GM19099 (cell line): ENCODE measurements around the gene PYGM.
A peak's percentile ranks its signal among the peaks of the same experiment; 100 is the strongest.

ENCODE experiments used
- POLR2A ChIP-seq: IDR thresholded peaks from 3 replicates; pipeline ENCODE4 v1.6.1; 2011; ENCODE audit warnings: low read depth; ENCODE audit not compliant: insufficient read length; ENCODE audit errors: extremely low read depth

PYGM gene

GRCh38 chr11:64754124-64754918 lies 5.5 kb downstream of the PYGM start:
- no peak for TF ChIP-seq POLR2A

GRCh38 chr11:64753380-64754123 lies 6.2 kb downstream of the PYGM start:
- no peak for TF ChIP-seq POLR2A

GRCh38 chr11:64753019-64753379 lies 6.8 kb downstream of the PYGM start:
- no peak for TF ChIP-seq POLR2A

- no peak for TF ChIP-seq POLR2A
These were observed 7.4 kb downstream of the PYGM start for GRCh38 chr11:64752175-64752970.

- TF ChIP-seq POLR2A, result no peak
These were observed 8.2 kb downstream of the PYGM start for GRCh38 chr11:64751580-64751979.

GRCh38 chr11:64751136-64751535 lies 8.6 kb downstream of the PYGM start:
- no peak for TF ChIP-seq POLR2A

- no peak for TF ChIP-seq POLR2A
These were observed 9.3 kb downstream of the PYGM start for GRCh38 chr11:64750361-64751054.

- TF ChIP-seq POLR2A, result no peak
These were observed 11.7 kb downstream of the PYGM start for GRCh38 chr11:64747961-64748665.

- TF ChIP-seq POLR2A, result no peak
These were observed 13.3 kb downstream of the PYGM start for GRCh38 chr11:64746486-64746885.

- TF ChIP-seq POLR2A, result peak; percentile 52
These were observed 14.0 kb downstream of the PYGM start for GRCh38 chr11:64745521-64746328.

- peak; percentile 49 for TF ChIP-seq POLR2A
These were observed 14.6 kb downstream of the PYGM start for GRCh38 chr11:64745189-64745520.

GRCh38 chr11:64744544-64745188 lies 15.1 kb downstream of the PYGM start:
- TF ChIP-seq POLR2A, result no peak
